Measurements from ENCODE around the gene C3orf18. TPM values are rescaled to one million over a fixed set of nuclear protein-coding genes. Genes with fewer than 3 reads are reported as not detected.

Gene C3orf18
- total and polyA plus RNA-seq, 5 donors from 2014 or later: 7.4 to 11.9 (median 9.3) TPM

DNA sequence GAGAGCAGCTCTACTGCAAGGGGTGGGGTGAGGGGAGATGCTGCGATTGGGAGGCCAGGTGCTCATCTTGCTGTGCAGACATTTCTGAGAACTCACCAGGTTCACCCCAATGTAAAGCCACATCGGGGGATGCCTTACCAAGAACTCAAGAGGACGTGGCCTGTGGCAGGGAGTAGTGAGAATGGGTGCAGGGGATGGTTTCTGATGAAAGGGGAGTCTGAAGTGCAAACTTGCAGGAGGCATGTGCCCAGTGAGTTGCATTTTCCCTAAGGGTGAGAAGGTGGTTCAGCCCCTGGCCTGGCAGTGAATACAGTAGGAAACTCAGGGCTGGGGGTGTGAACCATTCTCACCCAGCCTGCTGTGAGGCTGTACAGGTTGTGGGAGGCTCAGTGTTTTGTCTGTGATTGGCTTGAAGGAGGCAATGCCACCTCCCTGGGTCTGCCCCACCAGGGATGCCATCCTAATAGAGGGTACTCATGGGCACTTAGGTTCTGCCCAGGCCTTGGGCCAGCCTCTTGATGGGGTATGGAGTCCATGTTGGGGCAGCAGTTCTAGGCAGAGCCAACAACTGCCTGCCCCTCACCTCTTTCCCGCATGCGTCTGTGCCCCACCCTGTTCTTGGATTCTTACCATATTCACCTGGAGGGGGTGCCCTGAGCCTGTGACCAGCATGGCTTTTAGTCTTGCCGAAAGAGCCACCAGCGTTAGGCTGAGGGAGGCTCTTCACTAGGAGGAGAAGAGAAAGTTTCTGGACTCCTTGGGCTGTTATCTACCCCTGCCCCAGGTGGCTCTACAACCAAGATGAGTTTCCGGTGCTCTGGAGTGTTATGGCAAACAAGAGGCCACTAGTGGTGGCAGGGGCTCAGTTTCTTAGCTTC is 6.3 kb upstream of the C3orf18 start:
- Mint-ChIP-seq H3K27me3 (no peaks in the 10 kb centered on the region), H3K36me3 (no peaks in the 10 kb centered on the region)
- H3K4me3 ChIP-seq (ENCODE audit: low read depth, low read length): peak overlapping the region; percentile 53

DNA sequence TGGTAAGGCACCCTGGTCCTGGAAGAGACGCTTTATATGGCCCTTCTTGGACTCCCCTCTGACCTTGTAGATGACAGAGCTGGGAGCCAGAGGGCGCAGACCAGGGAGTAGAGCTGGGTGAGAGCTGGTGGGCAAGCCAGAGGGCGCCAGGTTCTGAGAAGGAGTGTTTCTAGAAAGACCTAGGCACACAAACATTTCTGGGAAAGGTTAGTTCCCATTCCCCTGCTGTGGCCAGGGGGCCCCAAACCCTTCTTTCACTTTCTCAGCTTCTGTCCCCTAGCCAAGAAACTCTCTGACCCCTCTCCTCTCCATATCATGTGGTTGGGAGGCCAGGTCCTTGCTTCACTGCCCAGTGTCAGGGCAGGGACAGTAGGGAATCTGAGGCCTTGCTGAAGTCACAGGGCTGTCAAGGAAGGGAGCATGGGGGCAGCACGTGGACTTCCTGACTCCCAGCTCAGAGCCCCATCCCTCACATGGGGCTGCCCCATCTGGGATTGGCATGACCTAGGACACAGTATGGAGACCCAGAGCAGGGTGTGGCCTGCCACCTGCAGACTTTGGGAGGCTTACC is 5.3 kb upstream of the C3orf18 start:
- H3K4me1 ChIP-seq (ENCODE audit: control insufficient read depth, insufficient read depth, low read length, poor library complexity, severe bottlenecking): peaks cover 86% of the 10 kb centered on the region
- Mint-ChIP-seq H3K27me3 (no peaks in the 10 kb centered on the region), H3K27ac (peak overlapping the region; percentile 90 to 98 (median 93)), H3K36me3 (no peaks in the 10 kb centered on the region), H3K9me3 (no peaks in the 10 kb centered on the region), H3K4me1 (peaks cover under 1 to 82% (median 55%) of the 10 kb centered on the region in 4 donors), H3K4me3 (peak overlapping the region in 3 of 4 donors; percentile 76 to 98 (median 82))
- DNase-seq: peak in 1 of 3 donors; percentile 91
- no peaks in the 10 kb centered on the region for H3K9me3 ChIP-seq (ENCODE audit: control insufficient read depth in 2 of 2, low read length in 2 of 2)
- H3K27me3 ChIP-seq (ENCODE audit: control insufficient read depth, insufficient read depth, low read length): no peaks in the 10 kb centered on the region
- peak overlapping the region; percentile 61 for H3K4me3 ChIP-seq (ENCODE audit: low read depth, low read length)
- ATAC-seq (ENCODE audit: low read depth in 2 of 2): no peak
- H3K36me3 ChIP-seq (ENCODE audit: control insufficient read depth, insufficient read depth, low read length): peaks cover 10% of the 10 kb centered on the region
- H3K27ac ChIP-seq (ENCODE audit: insufficient read depth, low read length, poor library complexity, severe bottlenecking): peak overlapping the region; percentile 75

More for the DNA sequence above, 6.3 kb upstream of the C3orf18 start:
- no peaks in the 10 kb centered on the region for H3K9me3 Mint-ChIP-seq
- H3K27ac Mint-ChIP-seq: peak overlapping the region; percentile 90 to 98 (median 93)
- peak; percentile 66 to 71 for ATAC-seq (ENCODE audit: low read depth in 2 of 2)
- Histone ChIP-seq H3K27me3 (ENCODE audit: control insufficient read depth, insufficient read depth, low read length) (no peaks in the 10 kb centered on the region), H3K9me3 (ENCODE audit: control insufficient read depth in 2 of 2, low read length in 2 of 2) (no peaks in the 10 kb centered on the region), H3K36me3 (ENCODE audit: control insufficient read depth, insufficient read depth, low read length) (peaks cover 13% of the 10 kb centered on the region), H3K4me1 (ENCODE audit: control insufficient read depth, insufficient read depth, low read length, poor library complexity, severe bottlenecking) (peaks cover 77% of the 10 kb centered on the region), H3K27ac (ENCODE audit: insufficient read depth, low read length, poor library complexity, severe bottlenecking) (peak overlapping the region; percentile 75)
- DNase-seq: peak in 2 of 3 donors; percentile 26 to 100
- H3K4me1 Mint-ChIP-seq: peaks cover 0 to 77% (median 50%) of the 10 kb centered on the region in 4 donors
- H3K4me3 Mint-ChIP-seq: peak overlapping the region; percentile 76 to 98 (median 84)

DNA sequence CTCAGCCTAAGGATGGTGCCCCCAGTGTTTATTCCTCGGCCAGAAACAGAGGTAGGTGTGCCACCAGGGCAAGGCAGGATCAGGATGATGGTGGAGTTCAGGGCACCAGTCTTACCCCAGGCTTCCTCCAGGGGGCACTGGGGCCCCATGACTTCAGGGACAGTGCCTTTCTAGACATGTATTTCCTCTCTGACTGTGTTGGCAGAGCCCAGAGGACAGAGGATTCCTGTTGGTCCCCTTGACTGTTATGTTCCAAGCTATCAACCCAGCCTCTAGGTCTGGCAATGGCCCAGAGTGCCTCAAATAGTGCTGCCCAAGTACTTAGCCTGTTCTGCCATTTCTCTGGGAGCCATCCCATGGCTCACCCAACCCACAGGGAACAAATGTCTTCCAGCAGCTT is 4.6 kb upstream of the C3orf18 start:
- peaks cover 5 to 81% (median 57%) of the 10 kb centered on the region in 4 donors for H3K4me1 Mint-ChIP-seq
- ATAC-seq (ENCODE audit: low read depth in 2 of 2) (peak; percentile 19 to 24), DNase-seq (peak; percentile 66 to 92 (median 83))
- H3K27ac Mint-ChIP-seq: peak overlapping the region; percentile 90 to 98 (median 93)
- peak overlapping the region; percentile 61 for H3K4me3 ChIP-seq (ENCODE audit: low read depth, low read length)
- H3K4me3 Mint-ChIP-seq: peak overlapping the region; percentile 76 to 98 (median 80)
- H3K27me3 ChIP-seq (ENCODE audit: control insufficient read depth, insufficient read depth, low read length): no peaks in the 10 kb centered on the region
- peak overlapping the region; percentile 75 for H3K27ac ChIP-seq (ENCODE audit: insufficient read depth, low read length, poor library complexity, severe bottlenecking)
- H3K4me1 ChIP-seq (ENCODE audit: control insufficient read depth, insufficient read depth, low read length, poor library complexity, severe bottlenecking): peaks cover 92% of the 10 kb centered on the region
- H3K27me3 Mint-ChIP-seq: no peaks in the 10 kb centered on the region
- peaks cover 3% of the 10 kb centered on the region for H3K36me3 ChIP-seq (ENCODE audit: control insufficient read depth, insufficient read depth, low read length)
- no peaks in the 10 kb centered on the region for H3K36me3 Mint-ChIP-seq
- H3K9me3 Mint-ChIP-seq: no peaks in the 10 kb centered on the region
- no peaks in the 10 kb centered on the region for H3K9me3 ChIP-seq (ENCODE audit: control insufficient read depth in 2 of 2, low read length in 2 of 2)

DNA sequence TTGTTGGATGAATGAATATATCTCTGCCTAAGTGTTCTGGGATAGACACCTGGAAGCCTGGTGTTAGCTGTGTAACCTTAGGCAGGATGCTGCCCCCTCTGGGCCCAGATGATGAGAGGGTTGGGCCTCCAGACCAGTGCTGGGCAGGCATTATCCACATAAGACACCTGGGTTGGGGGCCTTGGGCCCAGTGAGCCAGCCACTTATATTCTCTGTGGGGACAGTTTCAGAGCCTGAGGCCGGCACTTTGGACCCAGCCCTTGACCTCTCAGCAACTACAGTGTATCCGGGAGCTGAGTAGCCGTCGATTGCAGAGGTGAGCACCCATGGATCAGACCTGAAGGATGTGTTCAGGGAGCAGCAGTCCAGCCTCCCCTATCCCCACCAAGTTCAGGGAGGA is 3.9 kb upstream of the C3orf18 start:
- H3K36me3 ChIP-seq (ENCODE audit: control insufficient read depth, insufficient read depth, low read length): no peaks in the 10 kb centered on the region
- no peaks in the 10 kb centered on the region for H3K27me3 ChIP-seq (ENCODE audit: control insufficient read depth, insufficient read depth, low read length)
- Mint-ChIP-seq H3K9me3 (no peaks in the 10 kb centered on the region), H3K4me3 (peak overlapping the region in 2 of 4 donors; percentile 41 to 98), H3K4me1 (peaks cover 5 to 87% (median 57%) of the 10 kb centered on the region in 4 donors), H3K27ac (peak overlapping the region in 1 of 3 donors; percentile 52), H3K27me3 (no peaks in the 10 kb centered on the region), H3K36me3 (no peaks in the 10 kb centered on the region)
- no peak overlapping the region for H3K4me3 ChIP-seq (ENCODE audit: low read depth, low read length)
- no peaks in the 10 kb centered on the region for H3K9me3 ChIP-seq (ENCODE audit: control insufficient read depth in 2 of 2, low read length in 2 of 2)
- DNase-seq: no peak
- peaks cover 93% of the 10 kb centered on the region for H3K4me1 ChIP-seq (ENCODE audit: control insufficient read depth, insufficient read depth, low read length, poor library complexity, severe bottlenecking)
- H3K27ac ChIP-seq (ENCODE audit: insufficient read depth, low read length, poor library complexity, severe bottlenecking): peak overlapping the region; percentile 92
- no peak for ATAC-seq (ENCODE audit: low read depth in 2 of 2)

DNA sequence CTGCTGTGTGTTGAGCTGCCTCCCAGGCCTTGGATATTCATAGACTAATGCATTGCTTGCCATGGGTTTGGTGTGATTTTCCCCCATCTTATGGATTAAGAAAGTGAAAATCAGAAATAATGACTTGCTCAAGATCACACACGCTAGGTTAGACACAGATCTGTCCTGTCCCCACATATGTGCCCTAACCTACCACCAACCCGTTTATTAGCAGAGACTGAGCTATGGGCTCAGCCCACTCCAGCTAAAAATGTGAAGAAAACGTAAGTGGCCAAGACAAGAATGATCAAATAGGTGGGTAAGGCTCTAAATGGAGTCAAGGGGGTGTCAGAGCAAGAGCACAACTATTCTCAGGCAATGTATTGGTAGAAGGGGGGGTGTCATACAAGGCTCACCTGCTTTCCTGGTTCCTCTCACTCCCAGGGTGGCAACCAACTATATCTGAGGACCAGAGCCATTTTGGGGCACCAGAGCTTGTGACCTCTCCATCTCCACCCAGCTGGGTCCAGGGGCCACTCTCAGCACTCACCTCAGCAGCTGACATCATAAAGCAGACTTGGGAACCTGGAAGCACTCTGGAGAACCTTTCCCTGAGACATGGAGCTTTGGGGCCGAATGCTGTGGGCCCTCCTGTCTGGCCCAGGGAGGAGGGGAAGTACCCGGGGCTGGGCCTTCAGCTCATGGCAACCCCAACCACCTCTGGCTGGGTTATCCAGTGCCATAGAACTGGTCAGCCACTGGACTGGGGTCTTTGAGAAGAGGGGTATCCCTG is 3.1 kb upstream of the C3orf18 start:
- H3K4me3 ChIP-seq (ENCODE audit: low read depth, low read length): peak overlapping the region; percentile 51

DNA sequence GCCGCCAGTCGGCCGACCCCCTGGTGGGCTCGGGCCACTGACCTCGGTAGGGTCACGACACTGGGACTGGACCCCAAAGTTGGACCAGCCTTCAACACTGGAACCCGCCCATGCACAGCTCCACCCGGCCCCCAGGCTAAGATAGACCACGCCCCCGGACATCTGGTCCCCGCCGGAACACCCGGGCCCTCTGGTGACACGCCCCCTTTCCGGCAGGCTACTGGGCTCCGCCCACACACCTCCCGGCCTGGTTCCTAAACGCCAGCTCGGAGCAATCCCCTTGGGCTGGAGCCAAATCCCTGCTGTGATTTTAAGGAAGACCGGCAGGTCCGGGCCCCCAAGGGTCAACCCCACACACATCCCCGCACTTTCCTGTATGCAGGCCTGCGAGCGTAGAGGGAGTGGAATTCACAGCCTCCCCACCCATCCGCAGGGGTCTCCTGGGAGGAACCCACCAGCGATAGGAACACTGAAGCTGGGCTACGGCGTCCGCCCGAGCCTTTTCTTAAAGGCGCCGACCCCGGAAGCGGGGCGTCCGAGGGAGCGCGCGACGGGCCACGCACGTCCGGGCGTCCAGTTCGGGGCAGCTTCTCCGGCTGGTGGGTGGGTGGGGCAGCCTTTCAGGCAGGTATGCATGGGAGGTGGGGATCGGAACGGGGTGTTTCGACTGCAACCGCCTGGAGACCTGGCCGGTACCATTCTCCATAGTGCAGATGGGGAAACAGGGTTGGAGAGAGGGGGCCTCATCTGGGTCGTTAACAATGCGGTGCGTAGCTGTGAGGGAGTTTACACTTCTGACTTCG is 1.6 kb upstream of the C3orf18 start, which contains the start of gene HEMK1:
HEMK1 (plus strand) TSS at position 576 of the 803 bp plus-strand sequence. CDS start 1,583 bp downstream, outside the sequence.
- Histone ChIP-seq H3K36me3 (ENCODE audit: control insufficient read depth, insufficient read depth, low read length) (no peaks in the 10 kb centered on the region), H3K4me3 (ENCODE audit: low read depth, low read length) (peak within 1 kb of the TSS; percentile 75), H3K9me3 (ENCODE audit: control insufficient read depth in 2 of 2, low read length in 2 of 2) (no peaks in the 10 kb centered on the region), H3K27me3 (ENCODE audit: control insufficient read depth, insufficient read depth, low read length) (no peaks in the 10 kb centered on the region), H3K27ac (ENCODE audit: insufficient read depth, low read length, poor library complexity, severe bottlenecking) (peak within 1 kb of the TSS; percentile 92), H3K4me1 (ENCODE audit: control insufficient read depth, insufficient read depth, low read length, poor library complexity, severe bottlenecking) (peaks cover 74% of the 10 kb centered on the region)
- Mint-ChIP-seq H3K4me3 (peak within 1 kb of the TSS; percentile 93 to 98 (median 98)), H3K36me3 (no peaks in the 10 kb centered on the region), H3K9me3 (no peaks in the 10 kb centered on the region), H3K27ac (peak within 1 kb of the TSS; percentile 92 to 98 (median 95)), H3K27me3 (no peaks in the 10 kb centered on the region), H3K4me1 (peaks cover 5 to 79% (median 57%) of the 10 kb centered on the region in 4 donors)
- ATAC-seq (ENCODE audit: low read depth in 2 of 2) (peak; percentile 43 to 49), DNase-seq (peak; percentile 90 to 95 (median 91))

More for the DNA sequence above, 3.1 kb upstream of the C3orf18 start:
- H3K27me3 ChIP-seq (ENCODE audit: control insufficient read depth, insufficient read depth, low read length): no peaks in the 10 kb centered on the region
- peaks cover 86% of the 10 kb centered on the region for H3K4me1 ChIP-seq (ENCODE audit: control insufficient read depth, insufficient read depth, low read length, poor library complexity, severe bottlenecking)
- Mint-ChIP-seq H3K9me3 (no peaks in the 10 kb centered on the region), H3K27ac (peak overlapping the region; percentile 92 to 95 (median 95)), H3K27me3 (no peaks in the 10 kb centered on the region), H3K4me1 (peaks cover 5 to 88% (median 58%) of the 10 kb centered on the region in 4 donors), H3K36me3 (no peaks in the 10 kb centered on the region), H3K4me3 (peak overlapping the region; percentile 93 to 98 (median 98))
- no peak for ATAC-seq (ENCODE audit: low read depth in 2 of 2)
- H3K36me3 ChIP-seq (ENCODE audit: control insufficient read depth, insufficient read depth, low read length): no peaks in the 10 kb centered on the region
- no peak for DNase-seq
- H3K9me3 ChIP-seq (ENCODE audit: control insufficient read depth in 2 of 2, low read length in 2 of 2): no peaks in the 10 kb centered on the region
- peak overlapping the region; percentile 92 for H3K27ac ChIP-seq (ENCODE audit: insufficient read depth, low read length, poor library complexity, severe bottlenecking)

All from CD4-positive, CD25-positive, alpha-beta regulatory T cell (primary cell).